ENCODE results near the gene INSL3.

- TF ChIP-seq RAD21 (conservative IDR thresholded peaks at IDR 0.05) = no peak
- TF ChIP-seq TAF1 (IDR thresholded peaks at IDR 0.05; ENCODE audit: low read depth) = no peak
- TF ChIP-seq CTCF (IDR thresholded peaks at IDR 0.05; ENCODE audit: poor library complexity, severe bottlenecking) = no peak
Measured at GRCh38 chr19:17847538-17848366, 26.4 kb upstream of the INSL3 start, which contains the start of gene JAK3.
